ENCODE results near the gene EEF1AKMT2. TPM values are rescaled to one million over a fixed set of nuclear protein-coding genes. Genes with fewer than 3 reads are reported as not detected.

The EEF1AKMT2 gene
- polyA plus RNA-seq, 1 of the 3 experiments (the other 2 are of a cell fraction) = 14.0 TPM

GRCh38 chr10:124830445-124830844, 38.8 kb upstream of the EEF1AKMT2 start:
- TF ChIP-seq CHD2 (IDR thresholded peaks at IDR 0.05; ENCODE audit: low read length, partially characterized antibody) (no peak), RXRA (IDR thresholded peaks at IDR 0.05; ENCODE audit: borderline replicate concordance, low read depth) (no peak), MAX (IDR thresholded peaks at IDR 0.05; ENCODE audit: low read depth) (no peak), TCF12 (IDR thresholded peaks at IDR 0.05) (no peak), FOXM1 (IDR thresholded peaks at IDR 0.05; ENCODE audit: low read depth) (no peak), MEF2A (IDR thresholded peaks at IDR 0.05; ENCODE audit: borderline replicate concordance, low read depth) (no peak), EZH2phosphoT487 (IDR thresholded peaks at IDR 0.05; ENCODE audit: borderline replicate concordance, low read depth) (no peak), SMC3 (IDR thresholded peaks at IDR 0.05; ENCODE audit: low read depth, low read length) (no peak), PBX3 (IDR thresholded peaks at IDR 0.05) (no peak), RAD21 (IDR thresholded peaks at IDR 0.05; ENCODE audit: low read length) (no peak), POLR2AphosphoS5 (IDR thresholded peaks at IDR 0.05; ENCODE audit: low read depth, low read length) (no peak), GATA2 (CRISPR knock-in tag; IDR thresholded peaks at IDR 0.05) (no peak)
- H4K20me1 ChIP-seq (ENCODE audit: insufficient read depth) = no peaks in the 10 kb centered on the region
- POLR2A ChIA-PET = no interaction called here
- H3K4me3 ChIP-seq (ENCODE audit: low read depth in 2 of 2, low read length in 1 of 2) = no peak overlapping the region
- H3K27ac ChIP-seq (ENCODE audit: low read depth in 2 of 2, low read length in 1 of 2) = peak overlapping the region in 1 of 2 experiments; percentile 25; a peak in 1 of 4 replicates
- peaks cover 58 to 65% of the 10 kb centered on the region in 2 experiments for H3K36me3 ChIP-seq (replicated peaks in 1 of 2; ENCODE audit: control insufficient read depth in 1 of 2, insufficient read depth in 2 of 2, low read length in 1 of 2)
- no peak overlapping the region for H3K9ac ChIP-seq
- no peaks in the 10 kb centered on the region for H3F3A ChIP-seq (replicated peaks; ENCODE audit: insufficient read depth)
- H2AFZ ChIP-seq (ENCODE audit: low read depth) = no peak overlapping the region
- H3K4me1 ChIP-seq (ENCODE audit: control insufficient read depth in 1 of 2, insufficient read depth in 2 of 2, low read depth in 1 of 2, low read length in 1 of 2) = peaks cover 0 to 5% of the 10 kb centered on the region in 2 experiments; a peak in 2 of 4 replicates
- H3K9me2 ChIP-seq = no peaks in the 10 kb centered on the region
- H3K79me2 ChIP-seq (ENCODE audit: insufficient read depth) = no peaks in the 10 kb centered on the region
- CTCF ChIA-PET = interaction anchor here (0.6 to 3.3 kb wide), 3 partner anchors 72 to 300 kb away, joined by 3 to 14 read pairs (median 4); no protein-coding TSS in a partner anchor
- H3K4me2 ChIP-seq = no peak overlapping the region
- H3K9me3 ChIP-seq = no peaks in the 10 kb centered on the region
- no peaks in the 10 kb centered on the region for H3K27me3 ChIP-seq (ENCODE audit: insufficient read depth)
- no peak for DNase-seq

GRCh38 chr10:124829447-124830115, 37.9 kb upstream of the EEF1AKMT2 start:
- CTCF ChIA-PET = interaction anchor here (0.9 to 3.3 kb wide), 2 partner anchors 87 to 299 kb away, joined by 3 to 14 read pairs; no protein-coding TSS in a partner anchor
- peaks cover 51 to 56% of the 10 kb centered on the region in 2 experiments for H3K36me3 ChIP-seq (replicated peaks in 1 of 2; ENCODE audit: control insufficient read depth in 1 of 2, insufficient read depth in 2 of 2, low read length in 1 of 2)
- WGBS (ENCODE audit: low lambda C conversion rate) = 98% methylated on average over 8 of the region's 8 CpGs

More at GRCh38 chr10:124829447-124830115, 37.9 kb upstream of the EEF1AKMT2 start:
- Histone ChIP-seq H3K4me2 (no peak overlapping the region), H2AFZ (ENCODE audit: low read depth) (no peak overlapping the region), H3K4me3 (ENCODE audit: low read depth in 2 of 2, low read length in 1 of 2) (no peak overlapping the region), H3K27me3 (ENCODE audit: insufficient read depth) (no peaks in the 10 kb centered on the region), H3F3A (replicated peaks; ENCODE audit: insufficient read depth) (peaks cover 3% of the 10 kb centered on the region), H3K27ac (ENCODE audit: low read depth in 2 of 2, low read length in 1 of 2) (no peak overlapping the region), H3K9ac (no peak overlapping the region), H4K20me1 (ENCODE audit: insufficient read depth) (no peaks in the 10 kb centered on the region), H3K4me1 (ENCODE audit: control insufficient read depth in 1 of 2, insufficient read depth in 2 of 2, low read depth in 1 of 2, low read length in 1 of 2) (peaks cover 0 to 5% of the 10 kb centered on the region in 2 experiments; a peak in 1 of 4 replicates), H3K79me2 (ENCODE audit: insufficient read depth) (no peaks in the 10 kb centered on the region), H3K9me3 (no peaks in the 10 kb centered on the region), H3K9me2 (no peaks in the 10 kb centered on the region)
- no peak for DNase-seq
- POLR2A ChIA-PET = no interaction called here
- no peak for TF ChIP-seq TAF1 (IDR thresholded peaks at IDR 0.05; ENCODE audit: borderline replicate concordance, low read depth, low read length)
- TF ChIP-seq POLR2AphosphoS5 (IDR thresholded peaks at IDR 0.05; ENCODE audit: low read depth, low read length) = no peak
- TF ChIP-seq JUND (IDR thresholded peaks at IDR 0.05) = no peak
- no peak for TF ChIP-seq GABPA (IDR thresholded peaks at IDR 0.05; ENCODE audit: low read depth)
- TF ChIP-seq NFIC (IDR thresholded peaks at IDR 0.05; ENCODE audit: borderline replicate concordance) = no peak
- TF ChIP-seq ZBTB33 (IDR thresholded peaks at IDR 0.05; ENCODE audit: borderline replicate concordance, low read depth) = no peak
- TF ChIP-seq NRF1 (IDR thresholded peaks at IDR 0.05; ENCODE audit: low read depth, low read length) = no peak
- TF ChIP-seq MAX (IDR thresholded peaks at IDR 0.05; ENCODE audit: low read depth) = no peak
- no peak for TF ChIP-seq EP300 (IDR thresholded peaks at IDR 0.05; ENCODE audit: borderline replicate concordance in 1 of 2, low read depth in 1 of 2, low read length in 1 of 2)
- TF ChIP-seq FOXM1 (IDR thresholded peaks at IDR 0.05; ENCODE audit: low read depth) = no peak

All from SK-N-SH (cell line).